A549 treated with Hydrocortisone at 1 μM for 4 hours (cell line): Measurements from ENCODE around the gene MAPK14. TPM values are rescaled to one million over a fixed set of nuclear protein-coding genes. Genes with fewer than 3 reads are reported as not detected.

Source experiments
- total RNA-seq: library from RNA; stranded (reverse); fragments of 200-300 nt; extraction: Qiagen RNA extraction; gene quantifications from 5 replicates; pipeline ENCODE4 v1.2.3, GENCODE V29; 2022

Gene MAPK14
- total RNA-seq, result 21.9 to 30.1 TPM (median 26.6 TPM) in 5 replicates

GRCh38 chr6:36027501-36028087, at the start of gene MAPK14:
MAPK14 (plus strand) TSS chr6:36027808; CDS start chr6:36028158, 350 bp downstream.

GRCh38 chr6:36023996-36024795, 3.4 kb upstream of the MAPK14 start, which contains the start of gene SLC26A8:
SLC26A8 (minus strand) TSS chr6:36024641; CDS start chr6:36019707, 4,934 bp downstream.

GRCh38 chr6:36129941-36130666, 102.5 kb downstream of the MAPK14 start, which contains the start of gene MAPK13:
MAPK13 (plus strand) TSS chr6:36130513; CDS start chr6:36130583, 70 bp downstream.

Other genes with a start within 250 kb of the MAPK14 start
- gene CLPSL1, start 246.8 kb upstream of the MAPK14 start, total RNA-seq, result not detected in 5 replicates
- not detected in 5 replicates for gene CLPS, start 230.5 kb upstream of the MAPK14 start, total RNA-seq
- 0.09 to 0.15 TPM (median 0.12 TPM) in 3 of 5 replicates, not detected in the others for gene LHFPL5, start 222.5 kb upstream of the MAPK14 start, total RNA-seq
- 24.9 to 54.2 TPM (median 29.4 TPM) in 5 replicates for gene SRPK1, start 106.7 kb upstream of the MAPK14 start, total RNA-seq
- 0.10 TPM in 1 of 5 replicates, not detected in the others for gene SLC26A8, start 3.2 kb upstream of the MAPK14 start, total RNA-seq
- gene MAPK13, start 102.7 kb downstream of the MAPK14 start, total RNA-seq, result 0.45 to 0.93 TPM (median 0.81 TPM) in 5 replicates
- gene BRPF3, start 168.9 kb downstream of the MAPK14 start, total RNA-seq, result 9.1 to 10.8 TPM (median 10.0 TPM) in 5 replicates
- 0.08 TPM in 1 of 5 replicates, not detected in the others for gene PNPLA1, start 242.3 kb downstream of the MAPK14 start, total RNA-seq